ENCODE measurements around the gene ZNF343.
"Not testable (repeated sequence)": the region's sequence is repeated elsewhere in the genome, so short reads cannot be mapped to it uniquely, and the experiment has no call there.

The ZNF343 gene

GRCh38 chr20:2508631-2509467 lies at the start of gene ZNF343:
Gene ZNF343 (minus strand): TSS chr20:2508915. CDS start chr20:2493895, 15,020 bp downstream.
- no peak for FAIRE-seq

GRCh38 chr20:2557873-2558580 lies 49.3 kb upstream of the ZNF343 start:
- no peak for FAIRE-seq

- FAIRE-seq, result no peak
These were observed 36.9 kb upstream of the ZNF343 start for GRCh38 chr20:2545594-2545993.

- FAIRE-seq, result no peak
These were observed 35.5 kb upstream of the ZNF343 start for GRCh38 chr20:2544211-2544610.

- no peak for FAIRE-seq
These were observed 33.6 kb upstream of the ZNF343 start for GRCh38 chr20:2542361-2542760.

- no peak for FAIRE-seq
These were observed 33.2 kb upstream of the ZNF343 start for GRCh38 chr20:2541940-2542339.

- FAIRE-seq, result no peak
These were observed 30.4 kb upstream of the ZNF343 start for GRCh38 chr20:2538931-2539720.

GRCh38 chr20:2538356-2538755 lies 29.6 kb upstream of the ZNF343 start:
- FAIRE-seq, result no peak

- no peak for FAIRE-seq
These were observed 28.4 kb upstream of the ZNF343 start for GRCh38 chr20:2537101-2537500.

GRCh38 chr20:2536560-2536986 lies 27.9 kb upstream of the ZNF343 start, which contains the start of gene TMC2:
Gene TMC2 (plus strand): TSS chr20:2536573. CDS start chr20:2536622, 49 bp downstream.
- FAIRE-seq, result no peak

- no peak for FAIRE-seq
These were observed 27.2 kb upstream of the ZNF343 start for GRCh38 chr20:2535711-2536559.

GRCh38 chr20:2533118-2533517 lies 24.4 kb upstream of the ZNF343 start:
- no peak for FAIRE-seq

- FAIRE-seq, result no peak
These were observed 20.1 kb upstream of the ZNF343 start for GRCh38 chr20:2528671-2529271.

- no peak for FAIRE-seq
These were observed 19.0 kb upstream of the ZNF343 start for GRCh38 chr20:2527762-2528161.

- FAIRE-seq, result not testable (repeated sequence)
These were observed 17.5 kb upstream of the ZNF343 start for GRCh38 chr20:2526218-2526583.

GRCh38 chr20:2524709-2525506 lies 16.2 kb upstream of the ZNF343 start:
- no peak for FAIRE-seq

GRCh38 chr20:2523919-2524708 lies 15.4 kb upstream of the ZNF343 start:
- FAIRE-seq, result no peak

GRCh38 chr20:2522826-2523429 lies 14.2 kb upstream of the ZNF343 start:
- not testable (repeated sequence) for FAIRE-seq
